Activated naive CD8-positive, alpha-beta T cell (primary cell): Measurements from ENCODE around the gene NCOA3.

Source experiments
- H3K27ac Mint-ChIP-seq: one replicate; pipeline ENCODE4 v1.8.0; 2021; ENCODE audit warnings: mixed read lengths
- H3K27me3 Mint-ChIP-seq: one replicate; pipeline ENCODE4 v1.8.0; 2021; ENCODE audit warnings: mixed read lengths
- H3K36me3 Mint-ChIP-seq: one replicate; pipeline ENCODE4 v1.8.0; 2021; ENCODE audit warnings: mixed read lengths
- H3K4me1 Mint-ChIP-seq: one replicate; pipeline ENCODE4 v1.8.0; 2021; ENCODE audit warnings: low read depth, mixed read lengths
- H3K4me3 Mint-ChIP-seq: one replicate; pipeline ENCODE4 v1.8.0; 2021; ENCODE audit warnings: mild to moderate bottlenecking, mixed read lengths
- H3K9me3 Mint-ChIP-seq: one replicate; pipeline ENCODE4 v1.8.0; 2021; ENCODE audit warnings: low read depth, mixed read lengths

The NCOA3 gene

DNA sequence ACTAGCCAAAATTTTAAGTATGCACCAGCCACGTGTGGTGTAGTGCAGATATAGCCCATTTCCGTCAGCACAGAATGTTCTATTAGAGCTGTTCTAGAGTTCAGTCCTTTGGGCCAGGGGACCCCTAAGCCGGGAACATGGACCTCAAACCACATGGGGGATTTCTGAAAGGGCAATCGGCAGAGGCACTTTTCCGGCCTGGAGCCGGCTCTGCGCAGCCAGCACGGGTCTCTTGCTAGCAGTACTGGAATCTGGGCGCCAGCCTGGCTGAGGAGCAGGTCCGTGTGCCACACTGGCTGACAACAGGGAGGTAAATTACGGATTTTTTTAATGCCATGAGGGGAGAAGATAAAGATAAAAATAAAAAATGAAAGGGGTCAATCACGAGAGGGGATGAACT, 163.1 kb downstream of the NCOA3 start:
- Mint-ChIP-seq H3K27me3 (no peaks in the 10 kb centered on the region), H3K9me3 (no peaks in the 10 kb centered on the region), H3K4me3 (no peak overlapping the region), H3K27ac (peak overlapping the region; percentile 66), H3K4me1 (peaks cover 5% of the 10 kb centered on the region), H3K36me3 (peaks cover 2% of the 10 kb centered on the region)

DNA sequence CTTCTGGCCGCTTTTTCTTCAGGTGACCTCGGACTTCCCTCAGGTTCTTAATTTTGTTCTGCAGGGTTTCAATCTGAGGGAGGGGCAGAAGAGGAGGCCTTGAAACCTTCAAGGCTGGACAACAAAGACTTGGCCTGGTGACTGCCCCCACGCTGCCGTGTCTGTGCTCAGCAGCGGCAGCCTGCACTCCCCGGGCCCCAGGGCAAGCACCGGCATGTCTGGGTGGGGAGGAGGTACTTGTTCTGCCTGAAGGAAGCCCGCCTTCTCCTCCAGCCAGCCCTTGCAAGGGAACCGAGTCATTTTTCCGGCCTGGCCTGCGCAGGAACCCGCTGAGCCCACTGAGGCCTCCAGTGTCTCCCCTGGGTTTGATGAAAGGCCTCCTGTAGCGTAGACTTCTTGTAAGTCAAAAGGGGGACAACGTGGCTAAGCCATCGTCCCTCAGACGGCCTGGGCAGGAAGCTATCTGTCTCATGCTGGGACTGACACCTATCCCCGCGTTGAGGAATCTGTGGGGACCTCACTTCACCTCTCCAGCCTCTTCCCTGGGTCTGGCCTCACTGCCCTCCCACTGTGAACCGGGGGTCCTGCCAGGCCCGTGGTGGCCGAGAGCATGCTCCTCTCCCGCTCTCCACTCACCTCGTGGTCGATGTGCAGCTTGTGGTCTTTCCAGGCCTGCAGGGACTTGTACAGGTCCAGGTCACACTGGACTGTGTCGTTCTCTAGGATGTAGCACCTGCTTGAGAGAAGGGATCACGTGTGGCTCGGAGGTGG, 163.7 kb downstream of the NCOA3 start:
- no peak overlapping the region for H3K4me3 Mint-ChIP-seq
- H3K4me1 Mint-ChIP-seq: peaks cover 5% of the 10 kb centered on the region
- H3K9me3 Mint-ChIP-seq: no peaks in the 10 kb centered on the region
- H3K27ac Mint-ChIP-seq: no peak overlapping the region
- no peaks in the 10 kb centered on the region for H3K27me3 Mint-ChIP-seq
- H3K36me3 Mint-ChIP-seq: peaks cover 2% of the 10 kb centered on the region

DNA sequence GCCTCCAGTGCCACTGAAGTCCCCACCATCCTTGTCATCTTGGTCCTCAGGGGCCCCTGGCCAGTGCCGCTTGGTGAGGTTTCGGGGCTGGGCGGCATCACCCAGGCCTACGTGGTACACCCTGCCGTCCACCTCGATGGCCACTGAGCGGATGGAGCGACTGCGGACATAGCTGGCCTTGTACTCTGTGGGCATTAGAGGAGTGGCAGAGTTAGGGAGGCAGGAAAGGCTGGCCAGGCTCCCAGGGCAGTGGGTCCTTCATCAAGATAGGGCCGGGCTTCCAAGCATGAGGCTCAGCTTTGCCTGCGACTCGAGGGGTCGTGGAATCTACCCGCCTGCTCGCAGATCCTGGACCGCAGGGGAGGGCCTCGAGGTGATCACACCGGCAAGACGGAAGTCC, 164.6 kb downstream of the NCOA3 start:
- H3K4me3 Mint-ChIP-seq: no peak overlapping the region
- H3K27me3 Mint-ChIP-seq: no peaks in the 10 kb centered on the region

DNA sequence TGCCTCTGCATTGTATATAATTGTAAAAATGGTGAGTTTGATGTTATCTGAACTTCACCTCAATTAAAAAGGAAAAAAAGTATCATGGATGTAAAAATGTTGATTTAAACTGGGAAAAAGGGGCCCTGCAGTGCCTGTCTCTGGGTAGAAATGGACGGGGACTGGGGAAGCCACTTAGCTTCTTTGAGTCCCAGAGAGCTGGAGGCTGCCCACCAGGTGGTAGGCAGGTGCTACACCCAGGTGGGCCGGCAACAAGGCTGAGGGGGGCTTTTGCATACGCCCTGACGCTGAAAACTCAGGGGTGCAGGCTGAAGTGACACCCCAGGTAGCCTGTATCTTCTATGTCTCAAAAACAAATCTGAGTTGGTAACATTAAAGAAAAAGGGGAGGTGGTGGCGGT, 165.4 kb downstream of the NCOA3 start:
- Mint-ChIP-seq H3K36me3 (no peaks in the 10 kb centered on the region), H3K27me3 (no peaks in the 10 kb centered on the region), H3K4me1 (peaks cover 5% of the 10 kb centered on the region), H3K27ac (peak overlapping the region; percentile 8), H3K4me3 (no peak overlapping the region), H3K9me3 (no peaks in the 10 kb centered on the region)

More for the DNA sequence above, 164.6 kb downstream of the NCOA3 start:
- no peaks in the 10 kb centered on the region for H3K36me3 Mint-ChIP-seq
- no peaks in the 10 kb centered on the region for H3K9me3 Mint-ChIP-seq
- H3K27ac Mint-ChIP-seq: no peak overlapping the region
- H3K4me1 Mint-ChIP-seq: peaks cover 5% of the 10 kb centered on the region

DNA sequence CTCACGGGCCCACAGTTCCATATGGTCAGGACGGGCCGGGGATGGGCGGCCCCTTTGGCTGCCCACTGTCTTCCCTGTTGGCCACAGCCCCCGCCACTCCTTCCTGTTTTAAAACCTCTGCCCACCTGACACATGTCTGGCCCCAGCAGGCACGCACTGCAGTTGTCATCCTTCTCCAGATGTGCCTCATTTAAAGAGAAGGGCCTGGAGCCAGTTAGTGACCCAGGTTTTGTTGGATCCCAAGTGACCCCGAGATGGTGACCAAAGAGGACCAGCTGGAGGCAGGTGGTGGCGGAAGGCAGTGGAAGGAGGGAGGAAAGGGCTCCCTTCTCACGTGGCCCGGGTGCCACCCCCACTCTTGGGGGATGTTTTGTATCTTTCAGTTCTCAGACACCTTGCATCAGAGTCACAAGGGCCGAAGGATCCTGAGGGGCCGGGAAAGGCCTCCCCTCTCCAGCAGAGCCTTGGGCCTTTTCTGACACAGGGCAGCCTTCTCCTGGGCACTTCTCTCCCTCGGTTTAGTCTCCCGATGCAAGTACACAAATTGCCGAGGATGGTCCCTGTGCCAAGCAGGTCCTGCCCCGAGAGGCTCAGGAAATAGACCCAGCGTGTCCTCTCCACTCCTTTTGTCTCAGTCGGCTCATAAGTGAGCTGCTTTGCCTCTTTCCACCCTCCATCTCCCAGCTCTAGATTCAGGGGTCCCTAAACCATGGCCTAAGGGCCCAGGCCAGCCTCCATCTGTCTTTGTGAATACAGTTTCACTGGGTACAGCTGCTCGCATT, 166.0 kb downstream of the NCOA3 start:
- Mint-ChIP-seq H3K4me1 (peaks cover 5% of the 10 kb centered on the region), H3K27me3 (no peaks in the 10 kb centered on the region), H3K27ac (peak overlapping the region; percentile 41), H3K9me3 (no peaks in the 10 kb centered on the region), H3K36me3 (no peaks in the 10 kb centered on the region), H3K4me3 (no peak overlapping the region)

DNA sequence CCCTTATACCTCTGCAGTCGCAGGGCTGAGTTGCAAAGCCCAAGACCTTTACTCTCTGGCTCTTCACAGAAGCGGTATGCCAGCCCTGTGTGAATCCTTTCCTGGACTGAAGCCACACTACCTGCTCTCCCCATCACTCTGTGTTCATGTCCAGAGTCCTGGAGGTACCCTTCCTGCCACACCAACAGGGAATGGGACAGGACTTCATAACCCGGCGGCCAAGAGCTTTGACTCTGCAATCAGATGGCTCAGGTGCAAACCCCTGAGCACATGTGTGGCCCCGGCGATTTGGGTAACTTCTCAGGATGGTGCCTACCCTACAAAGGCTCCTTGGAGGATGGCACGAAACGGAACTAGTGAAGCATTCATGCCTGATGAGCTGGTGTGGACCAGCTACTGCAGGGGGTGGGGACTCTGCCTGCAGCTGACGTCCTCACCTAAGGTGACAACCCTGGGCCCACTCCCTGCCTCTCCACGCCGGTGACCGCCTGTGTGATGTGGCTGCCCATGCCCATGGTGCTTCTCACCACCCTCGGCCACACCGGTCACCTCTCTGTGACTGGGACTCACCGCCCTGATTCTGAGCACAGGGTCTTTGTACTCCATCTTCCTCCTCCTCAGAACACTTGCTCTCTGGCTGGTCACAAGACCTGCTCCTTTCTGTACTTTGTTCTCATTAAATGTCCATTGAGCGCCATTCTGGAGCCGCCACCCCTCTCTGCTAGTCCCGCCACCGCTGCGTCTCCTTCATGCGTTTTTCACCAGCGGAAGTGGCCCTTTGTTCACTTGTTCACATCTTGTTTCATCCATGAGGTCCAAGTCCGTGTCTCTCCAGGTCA, 166.8 kb downstream of the NCOA3 start:
- Mint-ChIP-seq H3K4me3 (no peak overlapping the region), H3K27ac (peak overlapping the region; percentile 66), H3K9me3 (no peaks in the 10 kb centered on the region), H3K4me1 (peaks cover 4% of the 10 kb centered on the region), H3K36me3 (no peaks in the 10 kb centered on the region), H3K27me3 (no peaks in the 10 kb centered on the region)

DNA sequence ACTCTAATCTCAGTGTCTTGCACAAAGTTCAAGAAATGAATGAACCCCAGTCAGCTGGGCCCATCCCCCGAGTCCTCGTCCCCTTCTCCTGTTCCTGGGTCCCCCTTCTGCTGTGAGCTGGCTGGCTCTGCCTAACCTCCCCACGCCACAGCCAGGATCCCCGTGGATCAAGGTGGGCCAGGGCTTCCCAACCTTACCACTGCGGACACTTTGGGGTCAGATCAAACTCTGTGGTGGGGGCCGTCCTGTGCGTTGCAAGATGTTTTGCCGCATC, 167.4 kb downstream of the NCOA3 start:
- H3K36me3 Mint-ChIP-seq: no peaks in the 10 kb centered on the region
- H3K9me3 Mint-ChIP-seq: no peaks in the 10 kb centered on the region
- H3K27me3 Mint-ChIP-seq: no peaks in the 10 kb centered on the region
- H3K4me3 Mint-ChIP-seq: no peak overlapping the region
- peak overlapping the region; percentile 66 for H3K27ac Mint-ChIP-seq
- H3K4me1 Mint-ChIP-seq: no peaks in the 10 kb centered on the region

DNA sequence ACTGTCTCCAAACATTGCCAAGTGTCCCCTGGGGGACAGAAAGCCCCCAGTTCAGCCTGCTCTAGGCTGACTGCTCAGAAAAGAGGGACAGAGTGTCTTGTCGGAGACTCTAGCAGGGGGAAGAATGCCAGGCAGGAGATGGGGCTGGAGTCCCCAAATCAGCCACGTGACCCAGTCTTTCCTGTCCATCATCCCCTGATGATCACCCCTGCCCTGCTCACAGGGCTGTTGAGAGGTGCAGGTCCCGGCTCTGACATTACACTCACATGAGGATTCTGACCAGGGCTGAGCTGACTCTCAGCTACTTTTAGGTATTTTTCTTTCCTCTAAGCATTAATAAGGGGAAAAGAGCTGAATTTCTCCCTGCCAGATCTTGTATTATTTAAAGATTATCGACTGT, 167.8 kb downstream of the NCOA3 start:
- Mint-ChIP-seq H3K9me3 (no peaks in the 10 kb centered on the region), H3K4me3 (no peak overlapping the region), H3K27ac (peak overlapping the region; percentile 46), H3K4me1 (no peaks in the 10 kb centered on the region), H3K36me3 (no peaks in the 10 kb centered on the region), H3K27me3 (no peaks in the 10 kb centered on the region)

DNA sequence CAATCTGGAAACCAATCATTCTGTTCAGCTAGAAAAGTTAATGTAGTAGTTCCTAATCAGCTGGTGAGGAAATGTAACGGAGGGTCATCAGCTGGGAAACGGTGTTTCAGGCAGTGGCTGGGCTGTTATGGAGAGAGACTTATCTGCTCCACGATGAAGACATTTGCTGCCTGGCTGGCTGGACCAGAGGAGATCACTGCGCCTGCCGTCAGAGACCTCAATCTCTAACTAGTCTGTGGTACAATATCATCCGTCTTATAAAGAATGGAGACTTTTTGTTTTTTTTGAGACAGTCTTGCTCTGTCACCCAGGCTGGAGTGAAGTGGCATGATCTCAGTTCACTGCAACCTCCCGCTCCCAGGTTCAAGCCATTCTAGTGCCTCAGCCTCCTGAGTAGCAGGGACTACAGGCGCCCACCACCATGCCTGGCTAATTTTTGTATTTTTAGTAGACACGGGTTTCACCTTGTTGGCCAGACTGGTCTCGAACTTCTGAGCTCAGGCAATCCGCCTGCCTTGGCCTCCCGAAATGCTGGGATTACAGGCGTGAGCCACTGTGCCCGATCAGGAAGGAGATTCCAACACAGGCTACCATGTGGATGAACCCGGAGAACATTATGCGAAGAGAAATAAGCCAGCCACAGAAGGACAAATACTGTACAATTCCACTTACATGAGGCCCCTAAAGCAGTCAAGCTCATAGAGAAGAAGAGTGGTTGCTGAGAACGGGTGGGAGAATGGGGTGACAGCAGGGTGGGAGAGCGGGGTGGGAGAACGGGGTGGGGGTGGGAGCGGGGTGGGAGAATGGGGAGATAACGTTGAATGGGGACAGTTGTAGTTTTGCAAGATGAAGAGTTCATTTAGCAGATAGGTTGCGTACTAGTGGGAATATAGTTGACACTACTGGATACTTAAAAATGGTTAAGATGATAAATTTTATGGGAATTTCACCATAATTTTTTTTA, 168.5 kb downstream of the NCOA3 start:
- H3K9me3 Mint-ChIP-seq: no peaks in the 10 kb centered on the region
- H3K27me3 Mint-ChIP-seq: no peaks in the 10 kb centered on the region
- no peaks in the 10 kb centered on the region for H3K4me1 Mint-ChIP-seq
- H3K4me3 Mint-ChIP-seq: no peak overlapping the region
- peak overlapping the region; percentile 47 for H3K27ac Mint-ChIP-seq
- H3K36me3 Mint-ChIP-seq: no peaks in the 10 kb centered on the region

DNA sequence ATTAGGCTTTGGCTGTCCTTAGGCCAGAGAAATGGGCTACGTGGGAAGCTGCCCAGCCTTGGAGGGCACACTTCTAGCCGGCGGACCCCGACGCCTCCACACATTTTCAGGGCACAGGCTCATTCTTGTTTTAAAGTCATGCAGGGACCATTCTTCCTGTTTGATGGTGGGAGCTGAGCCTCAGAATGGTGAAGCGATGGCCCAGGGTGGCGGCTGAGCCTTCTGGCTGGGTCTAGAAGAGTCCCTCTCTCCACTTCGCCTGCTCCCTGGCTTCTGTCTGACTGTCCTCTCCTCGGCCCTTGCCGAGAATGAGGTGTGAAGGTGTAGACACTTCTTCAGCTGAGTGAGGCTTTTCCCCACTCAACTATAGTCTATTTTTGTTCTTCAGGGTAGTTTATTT, 169.2 kb downstream of the NCOA3 start:
- Mint-ChIP-seq H3K9me3 (no peaks in the 10 kb centered on the region), H3K4me1 (no peaks in the 10 kb centered on the region), H3K27me3 (no peaks in the 10 kb centered on the region), H3K27ac (no peak overlapping the region), H3K36me3 (no peaks in the 10 kb centered on the region), H3K4me3 (no peak overlapping the region)

DNA sequence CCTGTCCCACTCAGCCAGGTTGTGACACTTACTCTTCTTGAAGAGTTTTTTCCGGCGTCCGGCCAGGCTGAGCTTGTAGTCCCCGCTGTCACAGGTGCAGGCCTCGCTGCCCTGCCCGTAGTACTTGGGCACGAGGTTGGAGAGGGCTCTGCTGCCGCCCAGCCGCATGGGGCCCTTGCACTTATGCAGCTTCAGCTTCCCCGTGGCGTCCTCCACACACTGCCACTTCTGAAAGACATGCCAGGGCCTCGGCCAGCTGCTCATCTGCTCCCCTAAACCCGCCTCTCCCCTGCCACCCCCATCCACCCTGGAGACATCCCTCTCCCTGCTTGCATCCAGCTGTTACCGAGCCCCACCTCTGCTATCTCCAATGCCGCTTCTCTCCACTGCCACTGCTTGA, 170.5 kb downstream of the NCOA3 start:
- Mint-ChIP-seq H3K4me3 (no peak overlapping the region), H3K4me1 (no peaks in the 10 kb centered on the region), H3K36me3 (no peaks in the 10 kb centered on the region), H3K9me3 (no peaks in the 10 kb centered on the region), H3K27ac (peak overlapping the region; percentile 2), H3K27me3 (no peaks in the 10 kb centered on the region)

DNA sequence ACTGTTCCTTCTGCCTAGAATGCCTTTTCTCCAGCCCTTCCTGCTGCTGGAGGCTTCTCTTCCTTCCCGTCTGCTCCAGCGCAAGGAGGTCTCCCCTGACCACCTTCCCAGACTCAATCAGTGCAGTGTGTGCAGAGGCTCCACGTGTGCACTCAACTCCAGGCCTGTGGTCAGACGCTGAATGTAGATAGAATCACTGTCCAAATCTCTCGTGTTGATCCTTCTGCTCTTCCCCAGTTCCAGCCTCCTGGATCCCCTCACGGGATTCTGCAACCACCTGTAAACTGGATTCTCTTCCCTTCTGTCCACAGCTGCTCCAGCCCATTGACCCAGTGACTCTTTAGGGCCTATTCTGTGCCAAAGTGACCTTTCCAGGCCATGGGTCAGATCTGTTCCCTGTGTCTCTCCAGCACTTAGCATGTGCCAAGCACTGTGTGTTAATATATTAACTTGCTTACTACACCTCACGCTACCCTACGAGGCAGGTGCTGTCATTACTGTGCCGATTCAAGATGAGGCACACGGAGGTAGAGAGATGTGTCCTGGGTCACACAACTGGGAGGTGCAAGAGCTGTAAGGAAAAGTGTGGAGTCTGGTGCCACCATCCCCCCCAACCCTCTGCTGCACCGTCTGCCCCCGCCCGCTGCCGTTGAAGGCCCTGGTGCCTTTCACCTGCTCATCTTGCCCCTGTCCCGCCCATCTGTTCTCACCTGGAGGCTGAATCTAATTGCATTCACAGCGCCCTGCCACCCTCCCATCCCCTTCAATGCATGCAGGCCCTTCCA, 171.4 kb downstream of the NCOA3 start:
- Mint-ChIP-seq H3K27me3 (no peaks in the 10 kb centered on the region), H3K4me3 (no peak overlapping the region), H3K27ac (peak overlapping the region; percentile 6), H3K36me3 (no peaks in the 10 kb centered on the region), H3K9me3 (no peaks in the 10 kb centered on the region), H3K4me1 (no peaks in the 10 kb centered on the region)

DNA sequence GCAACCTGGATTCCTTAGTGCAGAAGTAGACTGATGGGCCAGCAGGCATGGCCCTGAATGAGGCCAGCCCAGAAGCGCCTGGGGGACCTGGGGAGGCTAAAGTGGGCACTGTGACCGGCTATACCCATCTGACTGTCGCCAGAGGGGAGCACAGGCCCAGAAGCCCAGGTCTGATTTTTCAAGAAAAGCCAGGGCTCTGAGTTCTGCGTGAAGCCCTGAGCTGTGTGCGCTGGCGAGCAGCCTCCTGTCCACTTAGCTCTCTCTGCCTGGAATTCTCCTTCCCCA, 171.9 kb downstream of the NCOA3 start:
- Mint-ChIP-seq H3K4me1 (no peaks in the 10 kb centered on the region), H3K27me3 (no peaks in the 10 kb centered on the region), H3K27ac (peak overlapping the region; percentile 58), H3K9me3 (no peaks in the 10 kb centered on the region), H3K4me3 (no peak overlapping the region), H3K36me3 (no peaks in the 10 kb centered on the region)

DNA sequence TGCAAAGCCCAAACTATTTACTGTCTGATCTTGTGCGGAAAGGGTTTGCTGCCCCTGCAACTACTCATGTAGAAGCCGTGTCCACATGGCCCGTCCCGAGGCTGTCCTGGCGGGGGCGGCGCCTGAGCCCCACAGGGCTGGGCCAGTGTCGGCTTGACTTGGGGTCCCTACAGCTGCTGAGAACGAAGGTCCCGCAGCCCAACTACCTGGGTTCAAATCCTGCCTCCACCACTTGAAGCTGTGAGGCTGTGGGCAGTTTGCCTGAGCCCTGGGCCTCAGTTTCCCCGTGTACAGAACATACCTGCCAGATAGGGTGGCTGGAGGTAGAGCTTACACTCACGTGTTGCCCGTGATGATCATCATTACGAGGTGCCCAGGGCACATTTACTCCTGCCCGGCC, 172.5 kb downstream of the NCOA3 start:
- Mint-ChIP-seq H3K9me3 (no peaks in the 10 kb centered on the region), H3K4me1 (no peaks in the 10 kb centered on the region), H3K27ac (no peak overlapping the region), H3K36me3 (no peaks in the 10 kb centered on the region), H3K4me3 (no peak overlapping the region), H3K27me3 (no peaks in the 10 kb centered on the region)
